GM19043 (cell line): ENCODE measurements around the gene PHLDB2.
"Not testable (repeated sequence)": the region's sequence is repeated elsewhere in the genome, so short reads cannot be mapped to it uniquely, and the experiment has no call there.

Experiments used
- ATAC-seq: cut with Tn5 transposase; IDR thresholded peaks from one replicate; pipeline ENCODE4 v1.9.1; 2021; ENCODE audit warnings: low read depth; ENCODE audit not compliant: unreplicated experiment

Gene PHLDB2

DNA sequence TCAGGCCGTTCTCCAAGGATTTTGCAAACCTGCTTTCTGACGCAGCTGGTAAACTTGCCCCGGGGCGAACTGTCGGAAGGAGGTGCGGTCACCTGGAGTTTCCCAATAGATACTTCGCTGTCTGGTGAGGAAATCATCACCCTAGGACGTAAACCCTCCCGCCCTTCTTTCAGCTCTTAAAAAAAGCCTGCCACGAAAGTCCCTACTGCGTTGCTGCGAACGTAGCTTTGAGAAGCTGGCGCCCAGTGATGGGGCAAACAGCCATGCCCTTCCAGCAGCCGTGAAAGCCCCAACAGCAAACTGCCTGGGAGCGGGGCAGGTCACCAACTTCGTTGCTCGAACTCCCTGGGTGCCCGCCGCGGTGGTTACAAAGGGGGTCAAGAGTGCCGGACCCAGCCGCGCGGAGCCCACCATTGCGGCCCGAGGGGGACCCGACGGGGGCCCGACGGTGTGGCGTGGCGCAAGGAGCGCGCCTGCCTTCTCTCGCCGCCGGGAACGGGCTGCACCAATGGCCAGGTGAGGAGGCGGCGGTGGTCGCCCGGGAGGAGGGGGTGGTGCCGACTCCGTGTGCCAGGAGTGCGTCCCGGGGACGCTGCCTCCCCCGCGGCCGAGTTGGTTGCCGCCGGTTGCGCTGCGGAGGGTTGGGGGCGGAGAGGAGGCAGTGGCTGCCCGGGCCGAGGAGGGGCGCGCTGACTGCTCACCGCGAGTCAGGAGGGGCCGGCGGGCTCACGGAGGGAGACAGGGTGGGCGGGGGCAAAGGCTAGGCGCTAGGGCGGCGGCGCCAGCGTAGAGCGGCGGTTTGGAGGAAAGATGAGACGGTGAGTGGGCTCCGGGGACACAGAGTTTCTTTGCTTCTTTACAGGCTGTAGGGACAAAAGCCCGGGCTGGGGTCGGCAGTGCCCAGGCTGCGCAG, at the start of gene PHLDB2:
Gene PHLDB2 (plus strand): TSS at position 205 of the 913 bp plus-strand sequence. CDS start 24,813 bp downstream, outside the sequence.
- ATAC-seq, result no peak

GRCh38 chr3:111810909-111811308, 48.2 kb upstream of the PHLDB2 start:
- ATAC-seq, result no peak

DNA sequence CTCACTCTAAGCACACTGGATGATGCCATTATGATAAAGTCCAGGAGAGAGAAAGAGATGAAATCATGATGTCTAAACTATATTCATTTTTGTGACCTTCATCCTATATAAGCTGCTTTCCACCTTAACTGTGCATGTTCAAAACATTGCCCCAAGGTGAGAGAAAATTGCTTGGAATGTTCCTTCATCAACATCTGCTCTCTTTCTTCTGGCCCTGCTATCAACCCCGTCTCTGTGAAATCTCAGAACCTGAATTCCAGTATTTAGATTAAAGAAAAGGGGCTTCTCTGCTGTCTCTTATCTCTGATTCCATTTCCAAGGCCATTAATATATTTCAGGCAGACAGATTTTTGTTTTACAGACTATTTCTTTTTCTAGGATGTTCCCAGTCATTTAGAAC, 47.3 kb upstream of the PHLDB2 start:
- no peak for ATAC-seq

- ATAC-seq, result no peak
These were observed 46.4 kb upstream of the PHLDB2 start for GRCh38 chr3:111812701-111813100.

DNA sequence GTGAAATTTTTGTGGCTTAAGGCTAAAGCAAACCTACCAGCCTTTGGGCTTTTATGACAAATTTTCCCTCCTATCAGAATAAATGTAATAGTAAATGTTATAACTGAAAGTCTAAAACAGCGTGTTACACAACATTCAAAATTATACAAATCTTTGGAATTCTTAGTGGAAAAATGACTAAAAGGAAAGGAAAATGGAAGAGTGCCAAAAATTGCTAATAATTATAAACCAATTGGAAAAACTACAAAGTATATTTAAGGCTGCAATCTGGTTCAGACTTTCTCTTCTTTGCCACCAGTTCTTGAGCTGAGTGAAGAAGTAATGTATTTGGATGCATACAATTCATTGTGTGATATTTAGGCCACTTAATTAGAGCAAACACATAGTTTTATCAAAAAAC, 45.6 kb upstream of the PHLDB2 start:
- ATAC-seq, result no peak

DNA sequence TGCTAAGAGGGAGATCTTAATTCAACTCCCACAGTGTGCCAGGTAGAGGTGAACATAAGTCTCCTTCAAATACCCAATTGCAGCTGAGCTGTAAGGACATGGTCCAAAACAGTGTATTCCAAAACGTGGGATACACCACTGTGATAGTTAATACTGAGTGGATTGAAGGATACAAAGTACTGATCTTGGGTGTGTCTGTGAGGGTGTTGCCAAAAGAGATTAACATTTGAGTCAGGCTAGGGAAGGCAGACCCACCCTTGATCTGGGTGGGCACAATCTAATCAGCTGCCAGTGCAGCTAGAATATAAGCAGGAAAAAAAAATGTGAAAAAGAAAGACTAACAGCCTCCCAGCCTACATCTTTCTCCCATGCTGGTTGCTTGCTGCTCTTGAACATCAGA, 45.1 kb upstream of the PHLDB2 start:
- ATAC-seq, result no peak

- ATAC-seq, result not testable (repeated sequence)
These were observed 42.3 kb upstream of the PHLDB2 start for GRCh38 chr3:111816771-111817170.

DNA sequence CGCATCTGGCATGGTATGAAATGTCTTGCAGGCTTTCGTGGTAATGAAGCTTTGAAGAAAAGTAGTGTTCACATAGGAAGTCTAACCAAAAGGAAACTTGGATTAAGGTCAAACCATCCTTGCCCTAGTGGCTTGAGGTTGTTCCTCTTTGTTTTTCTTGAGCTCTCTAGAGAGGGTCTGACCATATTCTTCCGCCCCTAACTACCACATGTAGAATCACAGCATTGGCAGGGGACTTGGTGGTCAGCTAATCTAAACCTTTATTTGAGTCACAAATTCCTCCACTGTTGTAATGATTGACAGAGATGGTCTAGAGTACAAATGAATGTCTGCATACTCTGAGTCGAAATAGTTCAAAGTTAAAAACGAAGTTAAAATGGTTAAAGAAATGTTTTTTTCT, 39.1 kb upstream of the PHLDB2 start:
- no peak for ATAC-seq

GRCh38 chr3:111820651-111821050, 38.4 kb upstream of the PHLDB2 start:
- ATAC-seq, result no peak

GRCh38 chr3:111821891-111822290, 37.2 kb upstream of the PHLDB2 start:
- ATAC-seq, result no peak

DNA sequence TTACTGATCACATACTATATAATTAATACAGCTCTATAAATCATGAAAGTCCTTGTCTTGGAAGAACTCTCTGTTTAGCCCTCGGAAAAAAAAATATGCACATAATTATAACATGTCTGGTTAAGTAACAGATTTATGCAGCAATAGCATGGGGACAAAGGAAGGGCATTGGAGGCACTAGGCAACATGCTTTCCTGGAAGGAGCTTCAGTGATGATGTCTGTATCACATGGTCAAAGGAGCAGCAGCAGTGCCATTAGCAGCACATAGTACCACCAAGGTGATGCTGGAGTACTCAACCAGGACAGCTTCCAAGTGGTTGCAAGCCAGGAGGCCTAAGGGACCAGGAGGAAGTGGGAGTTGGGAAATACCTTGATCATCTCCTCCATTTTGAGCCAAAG, 36.3 kb upstream of the PHLDB2 start:
- ATAC-seq, result no peak

- no peak for ATAC-seq
These were observed 35.7 kb upstream of the PHLDB2 start for GRCh38 chr3:111823341-111823855.

DNA sequence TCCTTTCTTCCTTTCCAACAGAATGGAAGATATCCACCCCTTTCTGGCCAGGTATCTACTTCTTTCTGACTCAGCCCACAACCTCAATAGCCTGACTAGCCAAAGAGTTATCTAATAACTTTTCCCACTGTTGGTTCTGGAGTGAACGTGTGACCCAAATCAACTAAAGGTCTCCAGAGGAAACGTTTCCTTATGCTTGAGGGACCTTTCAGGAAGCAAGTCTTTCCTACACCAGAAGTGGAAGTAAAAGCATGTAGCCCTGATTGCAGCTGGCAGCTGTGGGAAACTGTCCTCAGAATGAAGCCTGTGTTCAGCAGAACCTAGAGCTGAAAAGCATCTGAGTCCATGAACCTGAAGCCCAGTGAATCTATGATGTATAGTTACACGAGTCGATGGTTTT, 34.7 kb upstream of the PHLDB2 start:
- no peak for ATAC-seq

DNA sequence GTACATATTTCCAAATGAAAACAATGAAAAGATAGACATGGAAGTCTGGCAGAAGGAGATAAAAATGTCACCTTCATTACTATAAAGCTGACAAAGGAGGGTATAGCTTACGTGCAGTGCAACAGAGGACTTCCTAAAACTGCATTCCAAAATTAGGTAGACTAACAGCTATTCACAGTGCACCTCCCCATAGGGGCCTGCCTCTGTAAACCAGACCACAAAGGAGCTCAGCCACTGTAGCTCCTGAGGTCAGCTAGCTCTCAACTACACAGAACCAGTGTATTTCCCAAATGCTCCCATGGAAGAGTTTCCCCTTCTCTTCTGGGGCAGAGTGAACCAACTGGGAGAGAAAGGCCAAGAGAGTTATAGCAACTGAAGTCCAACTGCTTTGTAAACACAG, 31.2 kb upstream of the PHLDB2 start:
- no peak for ATAC-seq

GRCh38 chr3:111828530-111828929, 30.5 kb upstream of the PHLDB2 start:
- no peak for ATAC-seq

DNA sequence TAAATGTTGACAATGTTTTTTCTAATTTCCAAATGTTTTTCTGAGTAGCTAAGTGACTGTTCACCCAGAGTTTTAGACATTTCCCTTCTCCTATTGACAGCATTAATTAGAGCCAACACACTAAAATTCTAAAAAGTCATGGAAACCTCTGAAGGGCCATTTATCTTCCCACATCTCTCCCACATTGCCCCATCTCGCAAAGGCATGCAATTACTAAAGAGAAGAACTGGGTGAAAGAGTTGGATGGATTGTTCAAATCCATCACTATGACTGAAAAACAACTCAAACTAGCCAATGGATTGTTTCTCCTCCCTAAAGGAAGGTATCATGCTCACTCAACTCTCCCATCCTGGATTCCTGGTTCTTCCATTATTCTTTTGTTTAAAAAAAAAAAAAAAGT, 30.0 kb upstream of the PHLDB2 start:
- ATAC-seq, result no peak

DNA sequence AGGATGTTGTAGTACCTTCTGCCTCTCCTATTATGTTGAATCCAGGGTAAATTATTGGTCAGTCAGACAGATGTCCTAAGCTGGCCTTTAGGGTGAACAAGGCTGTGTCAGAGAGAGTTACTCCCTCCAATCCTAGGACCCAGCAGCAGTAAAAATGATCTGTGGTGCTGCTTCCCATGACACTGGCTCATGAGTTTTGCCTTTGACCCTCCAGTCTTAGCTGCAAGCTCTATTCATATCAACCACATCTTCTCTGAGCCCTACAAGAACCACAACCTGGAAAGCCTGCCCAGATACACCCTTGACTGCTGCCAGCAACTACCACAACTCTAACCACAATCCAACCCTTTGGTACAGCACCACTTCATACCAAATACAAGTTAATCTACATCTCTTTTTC, 27.2 kb upstream of the PHLDB2 start:
- ATAC-seq, result no peak

DNA sequence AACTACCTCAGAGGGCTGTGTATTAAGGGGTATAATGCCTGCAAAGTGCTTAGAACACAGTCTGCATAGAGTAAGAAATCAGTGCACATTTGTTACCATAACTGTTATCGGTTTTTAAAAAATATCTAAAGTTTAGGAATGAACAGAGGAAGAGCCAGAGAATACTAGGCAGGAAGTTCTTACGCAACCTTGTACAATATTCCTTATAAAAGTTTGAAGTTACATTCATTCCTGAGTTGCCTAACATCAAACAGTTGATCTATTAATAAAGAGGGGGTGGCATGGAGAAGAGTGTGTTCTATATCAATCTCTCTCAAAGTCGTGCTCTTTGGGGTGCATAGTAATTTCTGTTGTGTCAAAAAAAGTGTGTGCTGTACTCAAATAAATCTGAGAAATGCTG, 22.0 kb upstream of the PHLDB2 start:
- no peak for ATAC-seq

DNA sequence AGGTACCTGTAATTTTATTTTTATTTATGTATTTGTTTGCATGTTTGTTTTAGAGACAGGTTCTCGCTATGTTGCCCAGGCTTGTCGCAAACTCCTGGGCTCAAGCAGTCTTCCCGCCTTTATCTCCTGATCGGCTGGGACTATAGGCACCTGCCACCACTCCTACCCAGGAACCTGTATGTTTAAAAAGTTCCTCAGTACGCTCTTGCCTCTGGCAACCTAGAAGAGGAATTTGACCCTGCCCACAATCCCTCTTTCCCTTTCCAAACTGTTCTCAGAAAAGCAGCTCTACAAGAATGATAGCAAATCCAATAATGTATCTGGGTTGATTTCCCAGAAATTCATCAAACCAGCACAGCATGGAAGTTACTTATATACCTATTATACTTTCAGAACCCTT, 20.9 kb upstream of the PHLDB2 start:
- no peak for ATAC-seq

DNA sequence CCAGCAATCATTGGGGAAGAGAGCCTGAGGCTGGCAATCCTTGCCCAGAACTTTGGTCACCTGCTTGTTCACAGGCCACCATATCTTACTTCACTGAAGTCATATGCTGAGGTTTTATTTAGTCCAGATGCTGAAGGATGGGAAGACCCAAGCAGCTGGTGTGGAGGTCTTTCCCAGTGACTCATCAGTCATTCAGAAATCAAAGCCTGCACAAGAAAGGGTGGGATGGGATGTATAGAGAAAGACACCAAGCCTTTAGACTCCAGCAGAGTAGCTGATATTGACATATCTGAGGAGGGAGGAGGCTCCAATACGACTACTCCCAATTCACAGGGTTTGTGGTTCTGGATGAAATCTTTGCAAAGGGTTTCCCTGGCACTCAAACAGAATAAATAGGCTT, 13.0 kb upstream of the PHLDB2 start:
- ATAC-seq, result no peak

GRCh38 chr3:111846717-111847116, 12.3 kb upstream of the PHLDB2 start:
- ATAC-seq, result no peak

DNA sequence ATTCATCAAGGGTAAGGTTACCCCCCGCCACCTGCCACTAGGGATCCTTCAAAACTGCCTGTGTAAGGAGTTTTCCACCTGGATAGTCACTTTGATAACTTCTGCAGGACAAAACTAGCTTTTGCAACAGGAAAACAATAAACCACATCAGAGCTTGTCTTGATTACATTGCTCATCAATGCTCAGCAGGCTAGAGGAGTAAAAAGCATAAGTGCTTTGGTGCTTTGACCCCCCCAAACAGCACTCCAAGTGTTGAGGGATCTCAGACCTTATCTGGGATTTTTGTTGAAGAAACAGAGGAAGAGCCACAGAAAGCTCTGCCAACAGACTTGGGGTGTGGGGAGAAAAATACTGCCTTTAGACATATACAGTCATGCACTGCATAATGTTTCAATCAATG, 10.8 kb upstream of the PHLDB2 start:
- ATAC-seq, result no peak
